SK-N-SH (cell line): ENCODE data around the gene PPP2R1B. TPM values are rescaled to one million over a fixed set of nuclear protein-coding genes. Genes with fewer than 3 reads are reported as not detected.

Experiments
- CTCF ChIA-PET: fragments of 300-600, 350-600 bp; formaldehyde crosslinking; extraction: SDS; loops from one replicate; lab custom pipeline; 2021; lab: Yijun Ruan, JAX
- POLR2A ChIA-PET: fragments of 350-600 bp; sonication (Branson Sonifier 250); formaldehyde crosslinking; extraction: SDS; loops from one replicate; lab custom pipeline; 2020; ENCODE audit warnings: antibody characterized with exemption, inconsistent platforms; lab: Yijun Ruan, JAX
- DNase-seq: peaks from one replicate; pipeline ENCODE4 v3.0.0; 2012
- H2AFZ ChIP-seq: fragments of 200-600 bp; sonication (generic); 2 replicates; pipeline ENCODE4 v1.8.1; 2016; ENCODE audit warnings: antibody characterized with exemption, mild to moderate bottlenecking, low read depth
- H3F3A ChIP-seq: fragments of 200-600 bp; sonication (generic); replicated peaks from 2 replicates; pipeline ENCODE3; 2016; ENCODE audit warnings: antibody characterized with exemption, mild to moderate bottlenecking; ENCODE audit not compliant: insufficient read depth
- H3K27ac ChIP-seq, 2 experiments: fragments of 200-500 bp in 1 of 2; fragments of 200-600 bp in 1 of 2; sonication (Bioruptor generic) in 1 of 2; sonication (generic), shearing (Covaris generic) in 1 of 2; 2 replicates each; pipeline versions ENCODE4 v1.5.1 to v1.6.1; 2014 to 2016; ENCODE audit warnings: low read depth in 2 of 2, inconsistent platforms in 1 of 2, low read length in 1 of 2, mild to moderate bottlenecking in 1 of 2, mixed read lengths in 1 of 2
- H3K27me3 ChIP-seq: fragments of 200-600 bp; sonication (generic), shearing (Covaris generic); 2 replicates; pipeline ENCODE4 v1.6.1; 2016; ENCODE audit warnings: mixed run types; ENCODE audit not compliant: insufficient read depth
- H3K36me3 ChIP-seq, 2 experiments: fragments of 200-500 bp in 1 of 2; fragments of 200-600 bp in 1 of 2; sonication (Bioruptor generic) in 1 of 2; sonication (generic) in 1 of 2; replicated peaks in 1 of 2; 2 replicates each; pipeline versions ENCODE3 to v1.5.1; 2014 to 2016; ENCODE audit warnings: low read length in 1 of 2, mild to moderate bottlenecking in 1 of 2; ENCODE audit not compliant: insufficient read depth in 2 of 2, control insufficient read depth in 1 of 2
- H3K4me1 ChIP-seq, 2 experiments: fragments of 200-500 bp in 1 of 2; fragments of 200-600 bp in 1 of 2; sonication (Bioruptor generic) in 1 of 2; sonication (generic), shearing (Covaris generic) in 1 of 2; 2 replicates each; pipeline versions ENCODE4 v1.5.1 to v1.6.1; 2014 to 2016; ENCODE audit warnings: low read depth in 1 of 2, low read length in 1 of 2, mixed run types in 1 of 2; ENCODE audit not compliant: insufficient read depth in 2 of 2, control insufficient read depth in 1 of 2
- H3K4me2 ChIP-seq: fragments of 200-600 bp; sonication (generic), shearing (Covaris generic); 2 replicates; pipeline ENCODE4 v1.6.1; 2017; ENCODE audit warnings: mixed run types
- H3K4me3 ChIP-seq, 2 experiments: fragments of 200-500 bp in 1 of 2; fragments of 200-600 bp in 1 of 2; sonication (Bioruptor generic) in 1 of 2; sonication (generic), shearing (Covaris generic) in 1 of 2; 2 replicates each; pipeline versions ENCODE4 v1.5.1 to v1.8.1; 2014 to 2016; ENCODE audit warnings: low read depth in 2 of 2, inconsistent platforms in 1 of 2, low read length in 1 of 2, mild to moderate bottlenecking in 1 of 2, mixed read lengths in 1 of 2, moderate library complexity in 1 of 2
- H3K79me2 ChIP-seq: fragments of 200-600 bp; sonication (generic); 2 replicates; pipeline ENCODE4 v1.8.1; 2017; ENCODE audit warnings: mild to moderate bottlenecking; ENCODE audit not compliant: insufficient read depth
- H3K9ac ChIP-seq: fragments of 200-600 bp; sonication (generic); 2 replicates; pipeline ENCODE4 v1.6.1; 2017; ENCODE audit warnings: mixed run types
- H3K9me2 ChIP-seq: fragments of 200-600 bp; sonication (generic); 2 replicates; pipeline ENCODE4 v1.6.1; 2017; ENCODE audit warnings: mixed run types
- H3K9me3 ChIP-seq: fragments of 200-600 bp; sonication (generic); 2 replicates; pipeline ENCODE4 v1.6.1; 2017; ENCODE audit warnings: mixed run types, mild to moderate bottlenecking, moderate library complexity
- H4K20me1 ChIP-seq: fragments of 200-600 bp; sonication (generic); 2 replicates; pipeline ENCODE4 v1.6.1; 2017; ENCODE audit warnings: mild to moderate bottlenecking, mixed run types; ENCODE audit not compliant: insufficient read depth
- EZH2phosphoT487 ChIP-seq: fragments of 200-600 bp; sonication (generic); IDR thresholded peaks from 2 replicates; pipeline ENCODE4 v1.6.1; 2017; ENCODE audit warnings: low read depth, mixed run types, mild to moderate bottlenecking, antibody characterized with exemption, moderate library complexity, borderline replicate concordance
- FOXM1 ChIP-seq: IDR thresholded peaks from 2 replicates; pipeline ENCODE4 v1.4.0; 2012; ENCODE audit warnings: low read depth, mild to moderate bottlenecking
- GATA2 ChIP-seq: sonication (generic); formaldehyde crosslinking; IDR thresholded peaks from 2 replicates; pipeline ENCODE4 v1.5.0; 2020; ENCODE audit warnings: mild to moderate bottlenecking, missing genetic modification reagents
- IRF3 ChIP-seq: fragments of 150-350 bp; IDR thresholded peaks from 2 replicates; pipeline ENCODE4 v1.6.1; 2016; ENCODE audit warnings: mild to moderate bottlenecking, low read depth, low read length
- JUND ChIP-seq: IDR thresholded peaks from 2 replicates; pipeline ENCODE4 v1.4.0; 2012
- MAX ChIP-seq: IDR thresholded peaks from 2 replicates; pipeline ENCODE4 v1.4.0; 2012; ENCODE audit warnings: low read depth
- MEF2A ChIP-seq: IDR thresholded peaks from 2 replicates; pipeline ENCODE4 v1.4.0; 2012; ENCODE audit warnings: low read depth, borderline replicate concordance
- MXI1 ChIP-seq: IDR thresholded peaks from 2 replicates; pipeline ENCODE4 v1.6.1; 2012; ENCODE audit warnings: mild to moderate bottlenecking, low read depth, low read length, improper control_type of control experiment
- NFIC ChIP-seq: IDR thresholded peaks from 2 replicates; pipeline ENCODE4 v1.4.0; 2012; ENCODE audit warnings: borderline replicate concordance
- POLR2AphosphoS5 ChIP-seq: IDR thresholded peaks from 2 replicates; pipeline ENCODE4 v1.6.1; 2012; ENCODE audit warnings: low read depth, low read length
- RFX5 ChIP-seq: IDR thresholded peaks from 2 replicates; pipeline ENCODE4 v1.6.1; 2012; ENCODE audit warnings: mild to moderate bottlenecking, improper control_type of control experiment, low read length
- SIN3A ChIP-seq: IDR thresholded peaks from 2 replicates; pipeline ENCODE4 v1.6.1; 2012; ENCODE audit warnings: low read depth, mild to moderate bottlenecking, low read length, moderate library complexity, borderline replicate concordance
- SMC3 ChIP-seq: IDR thresholded peaks from 2 replicates; pipeline ENCODE4 v1.6.1; 2012; ENCODE audit warnings: low read depth, low read length, improper control_type of control experiment
- TAF1 ChIP-seq: IDR thresholded peaks from 2 replicates; pipeline ENCODE4 v1.6.1; 2012; ENCODE audit warnings: low read depth, mild to moderate bottlenecking, low read length, moderate library complexity, borderline replicate concordance
- TCF12 ChIP-seq: IDR thresholded peaks from 2 replicates; pipeline ENCODE4 v1.4.0; 2012
- USF1 ChIP-seq: IDR thresholded peaks from 2 replicates; pipeline ENCODE4 v1.4.0; 2012; ENCODE audit warnings: low read depth, borderline replicate concordance
- YY1 ChIP-seq: IDR thresholded peaks from 2 replicates; pipeline ENCODE4 v1.4.0; 2012; ENCODE audit warnings: low read depth, mild to moderate bottlenecking
- WGBS: methylation state at CpG from one replicate; pipeline ENCODE4 v1.1.6; 2017; ENCODE audit warnings: low lambda C conversion rate; 5-methylcytosine and 5-hydroxymethylcytosine counted together
- polyA plus RNA-seq, 3 experiments: library from polyadenylated mRNA; depleted of rRNA; stranded (reverse); fragments of >200 nt; gene quantifications; 2 replicates each; pipeline ENCODE4 v1.2.3, GENCODE V29; 2012
- TF ChIP-seq, protein P1 (sequence below): fragments of 150-350 bp; IDR thresholded peaks from 2 replicates; pipeline ENCODE4 v1.6.1; 2017; ENCODE audit warnings: antibody characterized with exemption, low read length, low read depth, borderline replicate concordance

Gene PPP2R1B
- 25.9 and 32.3 TPM in 2 replicates for polyA plus RNA-seq (2012; rRNA removed)
- 24.9 and 26.8 TPM in 2 replicates for polyA plus RNA-seq (2012; cell fraction: cytosol; rRNA removed)
- polyA plus RNA-seq (2012; cell fraction: nucleus; rRNA removed) = 27.4 and 48.2 TPM in 2 replicates

GRCh38 chr11:111765984-111766833, at the start of gene PPP2R1B:
TSS of gene PPP2R1B (minus strand) at chr11:111766389. CDS start at chr11:111766361, 28 bp downstream.
- peak within 1 kb of the TSS; percentile 90 for H3K9ac ChIP-seq
- no peaks in the 10 kb centered on the region for H4K20me1 ChIP-seq
- H3K27ac ChIP-seq = peak within 1 kb of the TSS; percentile 81 to 86
- CTCF ChIA-PET = interaction anchor here (0.7 to 5.3 kb wide), 9 partner anchors 10 to 180 kb away, joined by 3 to 61 read pairs (median 6); partner anchors contain the start of gene SIK2
- peak within 1 kb of the TSS; percentile 89 for H3K4me2 ChIP-seq
- H3K9me3 ChIP-seq = no peaks in the 10 kb centered on the region
- DNase-seq = peak; percentile 98
- peaks cover 5% of the 10 kb centered on the region in 2 experiments; a peak in 2 of 4 replicates for H3K4me1 ChIP-seq
- H3F3A ChIP-seq = peaks cover 8% of the 10 kb centered on the region
- no peaks in the 10 kb centered on the region for H3K9me2 ChIP-seq
- H3K4me3 ChIP-seq = peak within 1 kb of the TSS; percentile 76 to 85
- no peaks in the 10 kb centered on the region for H3K27me3 ChIP-seq
- H3K36me3 ChIP-seq = peaks cover 20% of the 10 kb centered on the region in 2 experiments
- peaks cover 48% of the 10 kb centered on the region for H3K79me2 ChIP-seq
- 3% methylated on average over 23 of the region's 61 CpGs for WGBS
- peak; percentile 68 for TF ChIP-seq MAX
- TF ChIP-seq IRF3 = no peak
- TF ChIP-seq USF1 = no peak
- peak; percentile 84 for TF ChIP-seq YY1
- TF ChIP-seq SIN3A = peak; percentile 24; the same call in 1 of the 2 replicates
- peak; percentile 25; the same call in 1 of the 2 replicates for TF ChIP-seq NFIC
- peak; percentile 87; the same call in 1 of the 2 replicates for TF ChIP-seq TAF1
- no peak for TF ChIP-seq EZH2phosphoT487
- TF ChIP-seq MEF2A = no peak
- no peak for TF ChIP-seq RFX5
- peak; percentile 69 for TF ChIP-seq MXI1
- TF ChIP-seq JUND = no peak
- no peak for TF ChIP-seq FOXM1
- peak; percentile 87; the same call in 1 of the 2 replicates for TF ChIP-seq POLR2AphosphoS5
- TF ChIP-seq SMC3 = no peak
- TF ChIP-seq TCF12 = no peak
- TF ChIP-seq, protein P1, sequence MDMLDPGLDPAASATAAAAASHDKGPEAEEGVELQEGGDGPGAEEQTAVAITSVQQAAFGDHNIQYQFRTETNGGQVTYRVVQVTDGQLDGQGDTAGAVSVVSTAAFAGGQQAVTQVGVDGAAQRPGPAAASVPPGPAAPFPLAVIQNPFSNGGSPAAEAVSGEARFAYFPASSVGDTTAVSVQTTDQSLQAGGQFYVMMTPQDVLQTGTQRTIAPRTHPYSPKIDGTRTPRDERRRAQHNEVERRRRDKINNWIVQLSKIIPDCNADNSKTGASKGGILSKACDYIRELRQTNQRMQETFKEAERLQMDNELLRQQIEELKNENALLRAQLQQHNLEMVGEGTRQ = no peak
- no peak for TF ChIP-seq GATA2 (CRISPR knock-in tag)
- peak within 1 kb of the TSS; percentile 97 for H2AFZ ChIP-seq
- POLR2A ChIA-PET = interaction anchor here (0.6 to 1.3 kb wide), 3 partner anchors 31 to 1610 kb away, joined by 3 to 5 read pairs (median 4); no protein-coding TSS in a partner anchor
